Measurements from ENCODE around the gene DST. TPM values are rescaled to one million over a fixed set of nuclear protein-coding genes. Genes with fewer than 3 reads are reported as not detected.

DST gene
- total RNA-seq, 1 donor from 2014 or later, result 183 TPM

DNA sequence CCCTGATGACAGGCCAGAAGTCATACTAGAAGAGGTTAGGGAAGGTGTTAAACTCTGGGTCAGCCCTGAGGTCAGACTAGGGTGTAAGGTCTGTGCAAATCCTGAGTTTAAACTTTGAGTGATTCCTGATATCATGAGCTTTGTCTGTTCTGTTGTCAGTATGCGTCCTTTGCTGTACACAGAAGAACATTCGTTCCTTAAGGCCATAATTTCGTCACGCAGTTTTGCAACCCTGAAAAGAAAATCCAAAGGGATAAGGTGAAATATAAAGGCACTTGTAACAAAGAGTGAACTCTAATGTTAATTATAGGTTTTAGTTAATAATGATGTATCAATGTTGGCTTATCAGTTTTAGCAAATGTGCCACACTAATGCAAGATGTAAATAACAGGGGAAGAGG lies 2.3 kb downstream of the DST start:
- Histone ChIP-seq H3K9ac (ENCODE audit: low read depth in 1 of 3, low read length in 3 of 3) (no peak overlapping the region), H3K36me3 (ENCODE audit: control insufficient read depth in 3 of 3, insufficient read depth in 3 of 3, low read length in 3 of 3) (peaks cover 16 to 38% (median 33%) of the 10 kb centered on the region in 3 donors), H3K4me3 (ENCODE audit: low read length in 3 of 3) (no peak overlapping the region), H3K27me3 (ENCODE audit: control insufficient read depth in 3 of 3, insufficient read depth in 3 of 3, low read length in 3 of 3) (no peaks in the 10 kb centered on the region), H3K27ac (ENCODE audit: low read depth, low read length) (no peak overlapping the region), H3K9me3 (ENCODE audit: control insufficient read depth in 3 of 3, low read length in 3 of 3) (no peaks in the 10 kb centered on the region), H3K4me1 (ENCODE audit: control insufficient read depth in 3 of 3, insufficient read depth in 3 of 3, low read length in 3 of 3) (no peaks in the 10 kb centered on the region)

DNA sequence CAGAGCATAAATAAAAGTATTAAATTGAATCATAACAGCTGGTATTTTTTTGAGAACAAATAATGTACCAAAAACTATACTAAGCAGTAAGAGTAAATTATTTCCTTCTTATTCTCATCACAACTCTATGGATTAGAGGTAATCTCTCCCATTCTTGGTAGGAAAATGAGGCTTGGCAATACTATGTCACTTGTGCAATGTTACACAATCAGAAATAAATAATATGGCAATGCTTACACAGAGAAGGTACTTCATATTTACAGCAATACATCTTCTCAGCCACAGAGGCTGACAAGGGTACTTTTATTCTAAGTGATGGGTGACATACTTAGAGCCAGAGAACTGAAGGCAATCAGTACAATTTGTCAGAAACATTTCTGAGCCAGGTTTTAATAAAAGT lies 3.9 kb downstream of the DST start:
- no peak overlapping the region for H3K9ac ChIP-seq (ENCODE audit: low read depth in 1 of 3, low read length in 3 of 3)
- no peaks in the 10 kb centered on the region for H3K4me1 ChIP-seq (ENCODE audit: control insufficient read depth in 3 of 3, insufficient read depth in 3 of 3, low read length in 3 of 3)
- no peaks in the 10 kb centered on the region for H3K27me3 ChIP-seq (ENCODE audit: control insufficient read depth in 3 of 3, insufficient read depth in 3 of 3, low read length in 3 of 3)
- H3K36me3 ChIP-seq (ENCODE audit: control insufficient read depth in 3 of 3, insufficient read depth in 3 of 3, low read length in 3 of 3), result peaks cover 17 to 46% (median 41%) of the 10 kb centered on the region in 3 donors
- no peaks in the 10 kb centered on the region for H3K9me3 ChIP-seq (ENCODE audit: control insufficient read depth in 3 of 3, low read length in 3 of 3)
- H3K27ac ChIP-seq (ENCODE audit: low read depth, low read length), result no peak overlapping the region
- H3K4me3 ChIP-seq (ENCODE audit: low read length in 3 of 3), result no peak overlapping the region

DNA sequence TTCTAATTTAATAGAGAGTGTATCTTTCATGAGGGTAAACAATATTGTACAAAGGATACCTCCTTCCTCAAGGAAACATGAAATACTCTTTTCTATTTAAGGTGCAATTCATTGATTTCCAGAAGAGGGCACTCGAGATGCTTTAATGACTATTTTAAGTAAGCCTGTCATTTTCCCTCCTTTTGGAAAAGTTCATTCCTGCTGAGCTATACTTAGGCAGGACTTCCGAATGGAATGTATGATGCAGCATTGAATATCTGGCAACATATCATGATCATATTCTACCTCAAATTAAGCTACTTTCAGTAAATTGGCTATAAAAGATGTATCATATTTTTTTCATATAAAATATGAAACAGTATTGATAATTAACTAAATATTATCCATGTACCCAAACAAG lies 5.0 kb downstream of the DST start:
- Histone ChIP-seq H3K27ac (ENCODE audit: low read depth, low read length) (no peak overlapping the region), H3K36me3 (ENCODE audit: control insufficient read depth in 3 of 3, insufficient read depth in 3 of 3, low read length in 3 of 3) (peaks cover 22 to 53% (median 44%) of the 10 kb centered on the region in 3 donors), H3K9ac (ENCODE audit: low read depth in 1 of 3, low read length in 3 of 3) (no peak overlapping the region)

DNA sequence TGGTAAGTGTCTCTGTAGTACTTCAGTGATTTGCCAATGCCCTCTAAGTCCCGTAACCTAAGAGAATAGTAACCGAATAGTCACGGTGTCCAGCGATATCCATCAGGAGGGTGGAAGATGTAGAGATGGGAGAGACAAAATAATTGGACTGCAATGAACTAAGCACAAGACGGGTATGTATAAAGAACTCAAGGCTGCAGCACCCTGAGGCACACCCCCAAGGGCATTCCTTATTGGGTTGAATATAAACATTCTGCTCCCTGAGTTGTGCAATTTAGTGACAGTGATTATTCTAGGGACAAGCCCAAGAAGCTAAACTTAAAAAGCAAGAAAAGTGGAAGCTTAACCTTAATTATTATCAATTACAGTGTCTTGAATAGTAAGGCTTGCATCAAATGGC lies 14.6 kb downstream of the DST start:
- Histone ChIP-seq H3K27ac (ENCODE audit: low read depth, low read length) (no peak overlapping the region), H3K36me3 (ENCODE audit: control insufficient read depth in 3 of 3, insufficient read depth in 3 of 3, low read length in 3 of 3) (peaks cover 44 to 65% (median 61%) of the 10 kb centered on the region in 3 donors), H3K27me3 (ENCODE audit: control insufficient read depth in 3 of 3, insufficient read depth in 3 of 3, low read length in 3 of 3) (no peaks in the 10 kb centered on the region), H3K4me3 (ENCODE audit: low read length in 3 of 3) (no peak overlapping the region), H3K9ac (ENCODE audit: low read depth in 1 of 3, low read length in 3 of 3) (no peak overlapping the region), H3K9me3 (ENCODE audit: control insufficient read depth in 3 of 3, low read length in 3 of 3) (no peaks in the 10 kb centered on the region), H3K4me1 (ENCODE audit: control insufficient read depth in 3 of 3, insufficient read depth in 3 of 3, low read length in 3 of 3) (no peaks in the 10 kb centered on the region)

More for the DNA sequence above, 5.0 kb downstream of the DST start:
- Histone ChIP-seq H3K4me3 (ENCODE audit: low read length in 3 of 3) (no peak overlapping the region), H3K27me3 (ENCODE audit: control insufficient read depth in 3 of 3, insufficient read depth in 3 of 3, low read length in 3 of 3) (no peaks in the 10 kb centered on the region), H3K9me3 (ENCODE audit: control insufficient read depth in 3 of 3, low read length in 3 of 3) (no peaks in the 10 kb centered on the region), H3K4me1 (ENCODE audit: control insufficient read depth in 3 of 3, insufficient read depth in 3 of 3, low read length in 3 of 3) (no peaks in the 10 kb centered on the region)

DNA sequence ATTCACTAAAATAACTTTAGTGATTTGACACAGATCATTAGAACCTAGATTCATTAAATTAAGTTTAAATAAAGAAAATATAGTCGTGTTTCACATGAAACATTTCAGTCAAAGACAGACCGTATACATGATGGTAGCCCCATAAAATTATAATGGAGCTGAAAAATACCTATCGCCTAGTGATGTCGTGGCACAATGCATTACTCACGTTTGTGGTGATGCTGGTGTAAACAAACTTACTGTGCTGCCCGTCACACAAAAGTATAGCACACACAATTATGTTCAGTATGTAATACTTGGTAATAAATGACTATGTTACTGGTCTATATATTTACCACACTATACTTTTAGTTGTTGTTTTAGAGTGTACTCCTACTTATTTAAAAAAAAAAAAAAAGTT lies 17.3 kb downstream of the DST start:
- Histone ChIP-seq H3K4me1 (ENCODE audit: control insufficient read depth in 3 of 3, insufficient read depth in 3 of 3, low read length in 3 of 3) (no peaks in the 10 kb centered on the region), H3K4me3 (ENCODE audit: low read length in 3 of 3) (no peak overlapping the region), H3K27ac (ENCODE audit: low read depth, low read length) (no peak overlapping the region), H3K9ac (ENCODE audit: low read depth in 1 of 3, low read length in 3 of 3) (no peak overlapping the region), H3K36me3 (ENCODE audit: control insufficient read depth in 3 of 3, insufficient read depth in 3 of 3, low read length in 3 of 3) (peaks cover 31 to 60% (median 54%) of the 10 kb centered on the region in 3 donors), H3K27me3 (ENCODE audit: control insufficient read depth in 3 of 3, insufficient read depth in 3 of 3, low read length in 3 of 3) (no peaks in the 10 kb centered on the region), H3K9me3 (ENCODE audit: control insufficient read depth in 3 of 3, low read length in 3 of 3) (no peaks in the 10 kb centered on the region)

DNA sequence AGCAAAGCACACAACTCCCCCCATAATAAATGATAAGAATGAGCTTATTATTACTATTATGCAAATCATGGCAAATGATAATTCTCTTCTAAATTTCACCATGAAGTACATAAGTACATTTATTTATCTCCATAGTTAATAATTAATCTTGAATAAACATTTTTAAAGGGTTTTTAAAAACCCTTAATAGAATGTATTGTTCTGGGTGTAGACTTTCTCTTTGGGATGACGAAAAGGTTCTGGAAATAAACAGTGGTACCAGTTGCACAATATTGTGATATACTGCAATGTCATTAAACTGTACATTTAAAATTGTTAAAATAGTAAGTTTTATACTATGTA lies 18.0 kb downstream of the DST start:
- Histone ChIP-seq H3K9me3 (ENCODE audit: control insufficient read depth in 3 of 3, low read length in 3 of 3) (no peaks in the 10 kb centered on the region), H3K27ac (ENCODE audit: low read depth, low read length) (no peak overlapping the region), H3K4me3 (ENCODE audit: low read length in 3 of 3) (no peak overlapping the region), H3K4me1 (ENCODE audit: control insufficient read depth in 3 of 3, insufficient read depth in 3 of 3, low read length in 3 of 3) (no peaks in the 10 kb centered on the region), H3K36me3 (ENCODE audit: control insufficient read depth in 3 of 3, insufficient read depth in 3 of 3, low read length in 3 of 3) (peaks cover 33 to 62% (median 53%) of the 10 kb centered on the region in 3 donors), H3K27me3 (ENCODE audit: control insufficient read depth in 3 of 3, insufficient read depth in 3 of 3, low read length in 3 of 3) (no peaks in the 10 kb centered on the region), H3K9ac (ENCODE audit: low read depth in 1 of 3, low read length in 3 of 3) (no peak overlapping the region)

DNA sequence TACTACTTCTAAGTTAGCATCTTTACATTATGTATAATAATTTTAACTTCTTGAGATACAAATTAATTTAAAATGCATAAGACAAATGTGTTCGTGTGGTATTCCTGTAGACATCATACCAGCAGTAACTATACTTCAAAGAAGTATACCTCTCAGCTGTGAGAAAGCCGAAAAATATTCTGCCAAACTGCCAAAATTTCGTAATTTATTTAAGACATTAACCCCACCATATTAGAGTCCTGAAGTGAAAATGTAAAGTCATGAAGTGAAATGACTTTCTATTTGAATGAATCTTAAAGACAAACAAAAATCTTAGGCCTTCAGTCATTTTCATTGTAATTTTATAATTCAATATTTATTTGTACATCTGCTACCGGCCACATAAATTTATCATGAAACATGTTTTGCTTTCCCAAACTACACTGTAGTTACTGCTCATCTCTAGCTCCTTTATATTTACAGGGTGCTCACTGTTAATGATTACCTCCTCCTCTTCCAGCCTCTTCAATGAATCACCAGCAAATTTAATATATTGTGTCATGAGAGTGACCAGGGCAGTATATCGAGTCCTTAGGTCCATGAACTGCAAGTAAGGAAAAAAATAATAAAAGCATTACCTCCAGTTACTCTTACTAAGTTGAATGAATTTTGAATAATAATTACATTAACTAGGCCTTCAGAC lies 18.5 kb downstream of the DST start:
- Histone ChIP-seq H3K9me3 (ENCODE audit: control insufficient read depth in 3 of 3, low read length in 3 of 3) (no peaks in the 10 kb centered on the region), H3K4me3 (ENCODE audit: low read length in 3 of 3) (no peak overlapping the region), H3K9ac (ENCODE audit: low read depth in 1 of 3, low read length in 3 of 3) (no peak overlapping the region), H3K27me3 (ENCODE audit: control insufficient read depth in 3 of 3, insufficient read depth in 3 of 3, low read length in 3 of 3) (no peaks in the 10 kb centered on the region), H3K27ac (ENCODE audit: low read depth, low read length) (no peak overlapping the region), H3K36me3 (ENCODE audit: control insufficient read depth in 3 of 3, insufficient read depth in 3 of 3, low read length in 3 of 3) (peaks cover 35 to 65% (median 58%) of the 10 kb centered on the region in 3 donors), H3K4me1 (ENCODE audit: control insufficient read depth in 3 of 3, insufficient read depth in 3 of 3, low read length in 3 of 3) (no peaks in the 10 kb centered on the region)

DNA sequence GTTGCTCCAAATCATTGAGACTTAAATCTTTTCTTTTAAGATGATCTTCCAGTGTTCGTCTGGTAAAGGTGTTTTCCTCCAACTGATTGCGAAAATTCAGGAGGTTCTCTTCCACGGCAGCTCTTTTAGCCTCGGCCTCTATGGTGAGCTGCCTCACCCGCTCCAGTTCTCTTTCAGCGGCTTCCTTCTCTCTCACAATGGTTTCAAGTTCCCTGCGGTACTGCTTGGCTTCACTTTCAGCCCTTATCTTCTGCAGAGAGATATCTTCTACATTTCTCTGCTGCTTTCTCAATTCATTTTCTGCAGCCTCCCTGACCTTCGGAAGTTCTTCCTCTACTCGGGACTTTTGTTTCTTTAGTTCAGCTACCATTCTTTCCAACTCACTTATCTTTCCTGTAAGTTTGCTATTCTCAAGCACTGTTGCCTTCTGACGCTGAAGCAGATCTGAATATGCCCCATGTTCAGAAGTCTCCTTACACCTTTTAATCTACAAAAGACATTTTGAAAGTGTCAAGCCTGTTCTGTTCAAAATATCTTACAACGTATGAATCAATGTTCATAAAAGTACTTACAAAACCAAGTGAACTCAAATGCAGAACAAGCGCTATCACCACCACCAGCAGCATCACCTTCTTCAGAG lies 22.3 kb downstream of the DST start:
- H3K4me3 ChIP-seq (ENCODE audit: low read length in 3 of 3), result no peak overlapping the region
- peaks cover 34 to 56% (median 52%) of the 10 kb centered on the region in 3 donors for H3K36me3 ChIP-seq (ENCODE audit: control insufficient read depth in 3 of 3, insufficient read depth in 3 of 3, low read length in 3 of 3)
- no peaks in the 10 kb centered on the region for H3K4me1 ChIP-seq (ENCODE audit: control insufficient read depth in 3 of 3, insufficient read depth in 3 of 3, low read length in 3 of 3)
- no peak overlapping the region for H3K9ac ChIP-seq (ENCODE audit: low read depth in 1 of 3, low read length in 3 of 3)
- H3K9me3 ChIP-seq (ENCODE audit: control insufficient read depth in 3 of 3, low read length in 3 of 3), result no peaks in the 10 kb centered on the region
- H3K27ac ChIP-seq (ENCODE audit: low read depth, low read length), result no peak overlapping the region
- H3K27me3 ChIP-seq (ENCODE audit: control insufficient read depth in 3 of 3, insufficient read depth in 3 of 3, low read length in 3 of 3), result no peaks in the 10 kb centered on the region

DNA sequence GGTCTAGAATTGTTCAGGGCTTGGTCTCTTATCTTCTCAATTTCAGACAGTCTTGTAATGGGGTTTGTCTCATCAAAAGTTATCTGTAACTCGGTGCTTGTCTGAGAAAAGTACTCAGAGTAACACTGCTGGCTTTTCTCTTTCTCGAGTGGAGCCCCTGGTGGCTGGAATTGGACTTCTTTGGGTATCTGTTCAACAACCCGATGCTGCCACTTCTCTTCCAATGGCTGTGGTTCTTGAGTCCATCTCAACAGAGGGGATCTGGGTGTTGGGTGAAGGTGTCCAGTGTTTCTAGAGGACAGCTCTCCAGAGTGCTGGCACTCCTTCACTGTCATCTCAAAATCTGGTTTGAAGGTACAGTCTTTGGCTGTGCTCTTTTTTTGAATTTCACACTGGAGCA lies 24.6 kb downstream of the DST start:
- Histone ChIP-seq H3K36me3 (ENCODE audit: control insufficient read depth in 3 of 3, insufficient read depth in 3 of 3, low read length in 3 of 3) (peaks cover 26 to 51% (median 44%) of the 10 kb centered on the region in 3 donors), H3K27me3 (ENCODE audit: control insufficient read depth in 3 of 3, insufficient read depth in 3 of 3, low read length in 3 of 3) (no peaks in the 10 kb centered on the region), H3K9me3 (ENCODE audit: control insufficient read depth in 3 of 3, low read length in 3 of 3) (no peaks in the 10 kb centered on the region)

DNA sequence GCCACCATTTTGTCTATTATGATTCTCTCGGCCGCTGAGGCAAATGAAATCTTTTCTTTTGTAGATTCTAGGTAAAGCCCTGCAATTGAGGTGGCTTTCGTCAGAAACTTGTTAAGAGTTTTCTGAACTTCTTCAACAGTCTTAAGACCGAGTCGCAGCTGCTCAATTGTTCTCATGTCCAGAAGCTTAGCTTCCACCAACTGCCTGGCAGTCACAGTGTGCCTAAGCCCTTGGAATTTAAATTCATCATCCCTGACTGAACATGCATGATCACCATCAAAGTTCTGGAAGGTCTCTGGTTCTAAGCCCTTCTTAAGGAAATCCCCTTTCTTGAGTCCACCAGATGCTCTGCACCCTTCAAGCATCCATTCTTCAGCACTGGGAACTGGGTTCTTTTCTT lies 25.7 kb downstream of the DST start:
- no peak overlapping the region for H3K27ac ChIP-seq (ENCODE audit: low read depth, low read length)
- no peaks in the 10 kb centered on the region for H3K9me3 ChIP-seq (ENCODE audit: control insufficient read depth in 3 of 3, low read length in 3 of 3)
- no peaks in the 10 kb centered on the region for H3K27me3 ChIP-seq (ENCODE audit: control insufficient read depth in 3 of 3, insufficient read depth in 3 of 3, low read length in 3 of 3)
- H3K4me3 ChIP-seq (ENCODE audit: low read length in 3 of 3), result no peak overlapping the region
- no peak overlapping the region for H3K9ac ChIP-seq (ENCODE audit: low read depth in 1 of 3, low read length in 3 of 3)
- H3K36me3 ChIP-seq (ENCODE audit: control insufficient read depth in 3 of 3, insufficient read depth in 3 of 3, low read length in 3 of 3), result peaks cover 26 to 48% (median 44%) of the 10 kb centered on the region in 3 donors
- no peaks in the 10 kb centered on the region for H3K4me1 ChIP-seq (ENCODE audit: control insufficient read depth in 3 of 3, insufficient read depth in 3 of 3, low read length in 3 of 3)

More for the DNA sequence above, 24.6 kb downstream of the DST start:
- H3K27ac ChIP-seq (ENCODE audit: low read depth, low read length), result no peak overlapping the region
- no peak overlapping the region for H3K4me3 ChIP-seq (ENCODE audit: low read length in 3 of 3)
- no peak overlapping the region for H3K9ac ChIP-seq (ENCODE audit: low read depth in 1 of 3, low read length in 3 of 3)
- no peaks in the 10 kb centered on the region for H3K4me1 ChIP-seq (ENCODE audit: control insufficient read depth in 3 of 3, insufficient read depth in 3 of 3, low read length in 3 of 3)

All from skeletal muscle tissue (tissue), 4 donors.